Measurements from ENCODE around the gene SRSF1.
A peak's percentile ranks its signal among the peaks of the same experiment; 100 is the strongest.
"Not testable (repeated sequence)": the region's sequence is repeated elsewhere in the genome, so short reads cannot be mapped to it uniquely, and the experiment has no call there.

Gene SRSF1

GRCh38 chr17:57975044-57975443 is 32.0 kb downstream of the SRSF1 start:
- TF ChIP-seq CTCF (IDR thresholded peaks at IDR 0.05; ENCODE audit: low read depth, low read length) = no peak
- no peak overlapping the region for H3K4me3 ChIP-seq (ENCODE audit: low read depth, low read length)
- peak; percentile 38 for DNase-seq (ENCODE audit: low read depth, low spot score)
- in situ Hi-C loops (cut with HindIII; ENCODE audit: low sequenced_read_pairs) = no loop called here

- in situ Hi-C loops (cut with HindIII; ENCODE audit: low sequenced_read_pairs); DNase-seq (ENCODE audit: low read depth, low spot score); H3K4me3 ChIP-seq (ENCODE audit: low read depth, low read length): not testable (repeated sequence)
Measured at GRCh38 chr17:57974053-57974824, 32.8 kb downstream of the SRSF1 start.

- TF ChIP-seq CTCF (IDR thresholded peaks at IDR 0.05; ENCODE audit: low read depth, low read length) = no peak
- in situ Hi-C loops (cut with HindIII; ENCODE audit: low sequenced_read_pairs) = no loop called here
Measured at GRCh38 chr17:57972151-57972550, 34.9 kb downstream of the SRSF1 start.

GRCh38 chr17:57971572-57971971 is 35.5 kb downstream of the SRSF1 start:
- no peak for TF ChIP-seq CTCF (IDR thresholded peaks at IDR 0.05; ENCODE audit: low read depth, low read length)
- in situ Hi-C loops (cut with HindIII; ENCODE audit: low sequenced_read_pairs) = no loop called here

More at GRCh38 chr17:57972151-57972550, 34.9 kb downstream of the SRSF1 start:
- DNase-seq (ENCODE audit: low read depth, low spot score) = no peak
- H3K4me3 ChIP-seq (ENCODE audit: low read depth, low read length) = no peak overlapping the region

GRCh38 chr17:57970710-57971109 is 36.3 kb downstream of the SRSF1 start:
- no peak overlapping the region for H3K4me3 ChIP-seq (ENCODE audit: low read depth, low read length)
- DNase-seq (ENCODE audit: low read depth, low spot score) = peak; percentile 69
- in situ Hi-C loops (cut with HindIII; ENCODE audit: low sequenced_read_pairs) = no loop called here
- TF ChIP-seq CTCF (IDR thresholded peaks at IDR 0.05; ENCODE audit: low read depth, low read length) = no peak

More at GRCh38 chr17:57971572-57971971, 35.5 kb downstream of the SRSF1 start:
- no peak overlapping the region for H3K4me3 ChIP-seq (ENCODE audit: low read depth, low read length)
- DNase-seq (ENCODE audit: low read depth, low spot score) = no peak

- TF ChIP-seq CTCF (IDR thresholded peaks at IDR 0.05; ENCODE audit: low read depth, low read length) = no peak
- no peak overlapping the region for H3K4me3 ChIP-seq (ENCODE audit: low read depth, low read length)
- no peak for DNase-seq (ENCODE audit: low read depth, low spot score)
- in situ Hi-C loops (cut with HindIII; ENCODE audit: low sequenced_read_pairs) = no loop called here
Measured at GRCh38 chr17:57968456-57968855, 38.6 kb downstream of the SRSF1 start.

- DNase-seq (ENCODE audit: low read depth, low spot score) = no peak
- H3K4me3 ChIP-seq (ENCODE audit: low read depth, low read length) = no peak overlapping the region
- in situ Hi-C loops (cut with HindIII; ENCODE audit: low sequenced_read_pairs) = no loop called here
- TF ChIP-seq CTCF (IDR thresholded peaks at IDR 0.05; ENCODE audit: low read depth, low read length) = no peak
Measured at GRCh38 chr17:57966875-57967274, 40.2 kb downstream of the SRSF1 start.
